Measurements from ENCODE around the gene ZNG1B. TPM values are rescaled to one million over a fixed set of nuclear protein-coding genes. Genes with fewer than 3 reads are reported as not detected.
"Not testable (repeated sequence)": the region's sequence is repeated elsewhere in the genome, so short reads cannot be mapped to it uniquely, and the experiment has no call there.

The ZNG1B gene
- total RNA-seq, 2 experiments from 2014 or later: 27.2 to 34.2 TPM

- H3K27ac Mint-ChIP-seq; CTCF ChIA-PET; H3K4me1 Mint-ChIP-seq (ENCODE audit: low read depth); intact Hi-C loops (cut with micrococcal nuclease); H3K9me3 Mint-ChIP-seq; H3K36me3 Mint-ChIP-seq (ENCODE audit: low read depth): not testable (repeated sequence)
- H3K4me3 Mint-ChIP-seq: peak overlapping the region; percentile 69
- peak; percentile 11 for DNase-seq
- H3K27me3 Mint-ChIP-seq (ENCODE audit: low read depth): peaks cover 11% of the 10 kb centered on the region
Measured at GRCh38 chr2:113541204-113541975, 103.9 kb downstream of the ZNG1B start.

- DNase-seq: peak; percentile 3
- H3K9me3 Mint-ChIP-seq; H3K36me3 Mint-ChIP-seq (ENCODE audit: low read depth); H3K27ac Mint-ChIP-seq; intact Hi-C loops (cut with micrococcal nuclease); H3K4me1 Mint-ChIP-seq (ENCODE audit: low read depth); CTCF ChIA-PET: not testable (repeated sequence)
- H3K27me3 Mint-ChIP-seq (ENCODE audit: low read depth): peaks cover 11% of the 10 kb centered on the region
- peak overlapping the region; percentile 62 for H3K4me3 Mint-ChIP-seq
Measured at GRCh38 chr2:113541976-113542485, 104.5 kb downstream of the ZNG1B start.

DNA sequence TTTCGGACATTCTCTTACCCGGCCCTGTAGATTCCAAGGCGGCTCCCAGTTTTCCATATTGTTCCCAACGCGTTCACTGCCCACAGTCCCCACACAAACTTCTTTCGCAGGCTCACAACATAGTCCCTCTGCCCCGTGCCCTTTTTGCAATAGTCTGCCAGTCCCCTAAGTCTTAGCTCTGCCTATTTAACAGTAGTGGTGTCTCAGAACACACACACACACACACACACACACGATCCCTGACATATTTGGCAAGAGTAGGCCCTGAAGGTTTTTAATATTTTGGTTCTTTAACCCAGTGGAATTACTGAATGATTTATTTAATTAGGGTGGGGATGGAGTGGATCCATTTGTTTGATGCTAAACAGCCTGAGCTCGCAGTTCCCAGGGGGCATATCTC, 105.0 kb downstream of the ZNG1B start:
- DNase-seq; CTCF ChIA-PET; H3K9me3 Mint-ChIP-seq; H3K4me1 Mint-ChIP-seq (ENCODE audit: low read depth); H3K27ac Mint-ChIP-seq; intact Hi-C loops (cut with micrococcal nuclease); H3K36me3 Mint-ChIP-seq (ENCODE audit: low read depth): not testable (repeated sequence)
- Mint-ChIP-seq H3K27me3 (ENCODE audit: low read depth) (peaks cover 11% of the 10 kb centered on the region), H3K4me3 (peak overlapping the region; percentile 62)

Other genes with a start within 250 kb of the ZNG1B start
- 1 to 10 TPM; 2.0 to 2.8 TPM for gene PAX8, start 158.8 kb upstream of the ZNG1B start, total RNA-seq
- gene FOXD4L1, start 61.0 kb downstream of the ZNG1B start, total RNA-seq: under 1 TPM in 1 of 2 experiments, not detected in 1; 0.10 TPM
- 1 to 10 TPM; 9.2 TPM for gene RABL2A, start 189.6 kb downstream of the ZNG1B start, total RNA-seq